Measurements from ENCODE around the gene WDFY4.

The WDFY4 gene

DNA sequence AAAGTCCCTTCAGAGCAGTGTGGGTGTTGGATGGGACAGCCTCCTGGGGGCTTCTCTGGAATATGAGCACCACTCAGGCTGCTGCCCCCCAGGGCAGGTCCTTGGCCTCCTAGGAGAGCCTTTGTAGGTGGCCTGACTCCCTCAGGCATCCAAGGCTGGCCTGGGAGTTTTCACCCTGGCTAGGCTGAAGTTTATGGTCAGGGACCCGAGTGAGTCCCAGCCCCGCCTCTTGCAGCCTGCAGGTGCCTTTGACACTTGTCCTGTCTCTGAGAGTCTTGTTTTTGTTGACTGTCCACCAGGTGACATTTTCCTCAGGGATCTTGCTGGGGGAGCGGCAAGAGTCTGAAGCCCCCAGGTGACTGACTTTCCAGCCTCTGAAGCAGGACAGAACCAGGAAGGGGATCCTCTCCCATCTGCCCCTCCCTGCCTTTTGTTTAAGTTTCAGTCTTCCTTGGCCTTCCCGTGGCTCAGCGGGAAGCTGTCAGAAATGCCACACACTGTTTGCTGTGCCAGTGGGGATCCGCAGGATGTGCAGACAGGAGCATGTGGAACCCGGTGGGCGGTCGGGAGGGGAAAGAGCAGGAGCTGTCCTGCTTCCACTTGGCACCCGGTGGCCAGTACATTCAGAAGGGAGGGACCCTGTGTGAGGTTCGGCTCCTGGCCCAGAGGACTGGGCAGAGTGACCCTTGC lies 195.5 kb downstream of the WDFY4 start:
- in situ Hi-C loops (cut with MboI; ENCODE audit: low pct_unique_long_range_greater_than_20kb, low sequenced_read_pairs): no loop called here
- no peak for DNase-seq

DNA sequence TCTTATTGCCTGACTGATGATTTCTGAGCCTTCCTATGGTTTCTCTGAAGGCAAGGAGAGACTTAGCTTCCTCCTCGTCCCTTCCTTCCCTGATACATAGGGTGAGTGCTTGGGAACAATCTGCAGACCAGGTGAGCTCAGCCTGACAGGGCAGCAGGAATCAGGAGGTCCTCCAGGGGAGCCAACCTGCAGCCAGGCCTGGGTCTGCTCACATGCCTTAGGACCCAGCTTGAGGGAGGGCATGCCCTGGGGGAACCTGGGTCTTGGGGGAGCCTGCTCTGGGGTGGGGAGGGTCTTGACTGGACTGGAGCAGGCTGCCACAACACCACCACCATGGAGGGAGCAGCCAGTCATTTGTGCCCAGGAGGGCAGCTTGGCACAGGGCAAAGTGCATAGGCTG lies 197.3 kb downstream of the WDFY4 start:
- in situ Hi-C loops (cut with MboI; ENCODE audit: low pct_unique_long_range_greater_than_20kb, low sequenced_read_pairs): no loop called here
- DNase-seq: no peak

DNA sequence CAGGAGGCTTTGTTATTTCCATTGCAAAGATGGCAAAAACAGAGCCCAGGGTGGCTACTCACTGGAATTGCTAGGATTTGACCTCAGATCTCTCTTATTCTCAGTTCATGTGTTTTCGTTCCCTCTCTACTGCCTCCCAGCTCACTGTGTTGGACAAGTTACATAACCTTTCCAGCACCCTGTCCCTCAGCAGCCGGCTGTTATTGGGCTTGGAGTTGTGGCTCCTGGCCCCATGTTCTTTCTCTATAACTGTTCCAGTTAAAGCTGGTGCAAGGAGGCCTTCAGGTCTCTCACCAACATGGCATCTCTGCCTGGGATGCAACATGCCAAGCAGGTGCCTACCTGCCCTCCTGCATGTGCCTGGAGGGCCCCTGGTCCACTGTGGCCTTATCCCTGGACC lies 198.2 kb downstream of the WDFY4 start:
- no peak for DNase-seq
- in situ Hi-C loops (cut with MboI; ENCODE audit: low pct_unique_long_range_greater_than_20kb, low sequenced_read_pairs): no loop called here

DNA sequence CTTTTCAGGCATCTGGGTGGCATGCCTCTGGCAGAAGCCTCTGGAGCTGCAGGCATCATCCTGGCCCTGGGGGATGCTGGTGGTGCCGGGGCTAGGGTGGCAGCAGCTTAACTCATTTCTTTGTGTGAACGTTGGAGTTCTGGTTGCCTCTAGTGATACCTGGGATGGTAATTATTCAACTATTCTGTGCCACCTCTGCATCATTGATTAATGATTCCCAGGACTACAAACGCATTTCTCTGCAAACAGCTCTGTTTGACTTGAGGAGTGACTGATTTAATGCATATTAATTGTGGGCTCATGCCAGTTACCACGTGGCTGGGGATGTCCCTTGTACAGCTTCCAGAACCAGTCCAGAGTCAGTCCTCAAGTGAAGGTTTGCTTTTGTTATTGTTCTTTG lies 199.0 kb downstream of the WDFY4 start:
- in situ Hi-C loops (cut with MboI; ENCODE audit: low pct_unique_long_range_greater_than_20kb, low sequenced_read_pairs): no loop called here
- DNase-seq: no peak

DNA sequence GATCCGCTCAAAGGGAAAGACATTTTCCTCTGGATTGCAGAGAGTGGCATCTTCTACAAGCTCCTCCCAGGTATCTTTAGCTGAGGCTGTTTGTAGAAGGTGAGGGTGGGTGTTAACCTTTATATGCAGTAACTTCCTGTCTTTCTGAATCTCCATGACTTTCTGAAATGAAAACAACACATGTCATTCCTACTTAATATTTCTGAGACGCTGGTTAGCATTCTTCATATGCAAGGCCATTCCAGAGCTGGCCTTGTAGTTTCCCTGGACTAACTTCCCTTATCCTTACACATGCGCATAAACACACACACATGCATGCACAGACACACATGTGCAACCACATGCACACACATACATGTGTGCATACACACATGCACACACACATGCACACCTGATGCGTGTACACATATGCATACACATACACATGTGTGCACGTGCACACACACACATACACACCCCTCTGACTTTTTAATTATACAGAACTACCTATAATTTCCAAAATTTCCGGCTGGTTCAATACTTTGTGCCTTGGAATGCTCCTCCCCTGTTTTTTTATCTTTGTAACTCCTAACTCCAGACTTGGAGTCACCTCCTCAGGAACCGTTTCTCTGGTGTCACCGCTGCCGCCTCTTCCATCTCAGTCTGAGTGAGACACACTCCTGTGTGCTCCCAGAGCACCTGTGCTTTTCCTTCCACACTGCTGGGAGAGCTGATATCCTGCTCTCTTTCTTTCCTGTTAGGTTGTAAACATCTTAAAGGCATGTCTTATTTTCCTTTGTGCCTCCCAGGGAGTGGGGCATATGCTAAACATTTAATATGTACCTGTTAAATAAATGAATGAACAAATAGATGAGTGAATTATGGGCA lies 199.7 kb downstream of the WDFY4 start:
- DNase-seq: no peak
- in situ Hi-C loops (cut with MboI; ENCODE audit: low pct_unique_long_range_greater_than_20kb, low sequenced_read_pairs): no loop called here

DNA sequence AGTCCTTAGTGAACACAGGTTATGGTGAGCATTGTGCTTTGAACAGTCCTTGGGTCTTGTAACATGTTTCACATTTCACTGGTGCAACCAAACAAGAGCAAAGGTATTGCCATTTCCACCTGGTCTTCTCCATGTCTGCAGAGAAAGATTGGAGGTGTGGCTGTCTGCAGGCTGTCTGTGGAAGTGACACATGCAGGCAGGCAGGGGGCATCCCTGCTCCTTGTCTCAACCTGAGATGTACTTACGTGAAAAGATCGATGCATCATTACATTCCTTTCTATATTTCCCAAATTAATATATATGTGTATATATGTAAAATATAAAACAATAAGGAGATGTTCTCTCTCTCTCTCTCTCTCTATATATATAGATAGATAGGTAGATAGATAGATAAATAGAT lies 200.7 kb downstream of the WDFY4 start:
- in situ Hi-C loops (cut with MboI; ENCODE audit: low pct_unique_long_range_greater_than_20kb, low sequenced_read_pairs): no loop called here
- peak; percentile 3 for DNase-seq

DNA sequence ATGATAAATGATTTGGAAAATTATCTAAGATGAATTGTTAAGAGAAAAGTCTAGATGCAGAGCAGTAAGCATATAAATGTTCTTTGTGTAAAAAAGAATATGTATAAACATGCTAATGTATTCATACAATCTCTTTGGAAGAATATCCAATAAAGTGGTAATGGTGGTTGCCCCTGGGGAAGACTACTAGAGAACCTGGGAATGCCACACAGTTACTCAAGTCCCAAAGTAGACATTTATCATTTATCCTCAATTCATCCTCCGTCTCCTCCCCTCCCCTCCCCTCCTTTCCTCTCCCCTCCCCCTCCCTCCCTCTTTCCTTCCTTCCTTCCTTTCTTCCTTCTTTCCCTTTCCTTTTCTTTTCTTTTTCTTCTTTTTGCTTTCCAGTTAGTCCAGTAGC lies 203.3 kb downstream of the WDFY4 start:
- in situ Hi-C loops (cut with MboI; ENCODE audit: low pct_unique_long_range_greater_than_20kb, low sequenced_read_pairs): no loop called here
- DNase-seq: no peak

DNA sequence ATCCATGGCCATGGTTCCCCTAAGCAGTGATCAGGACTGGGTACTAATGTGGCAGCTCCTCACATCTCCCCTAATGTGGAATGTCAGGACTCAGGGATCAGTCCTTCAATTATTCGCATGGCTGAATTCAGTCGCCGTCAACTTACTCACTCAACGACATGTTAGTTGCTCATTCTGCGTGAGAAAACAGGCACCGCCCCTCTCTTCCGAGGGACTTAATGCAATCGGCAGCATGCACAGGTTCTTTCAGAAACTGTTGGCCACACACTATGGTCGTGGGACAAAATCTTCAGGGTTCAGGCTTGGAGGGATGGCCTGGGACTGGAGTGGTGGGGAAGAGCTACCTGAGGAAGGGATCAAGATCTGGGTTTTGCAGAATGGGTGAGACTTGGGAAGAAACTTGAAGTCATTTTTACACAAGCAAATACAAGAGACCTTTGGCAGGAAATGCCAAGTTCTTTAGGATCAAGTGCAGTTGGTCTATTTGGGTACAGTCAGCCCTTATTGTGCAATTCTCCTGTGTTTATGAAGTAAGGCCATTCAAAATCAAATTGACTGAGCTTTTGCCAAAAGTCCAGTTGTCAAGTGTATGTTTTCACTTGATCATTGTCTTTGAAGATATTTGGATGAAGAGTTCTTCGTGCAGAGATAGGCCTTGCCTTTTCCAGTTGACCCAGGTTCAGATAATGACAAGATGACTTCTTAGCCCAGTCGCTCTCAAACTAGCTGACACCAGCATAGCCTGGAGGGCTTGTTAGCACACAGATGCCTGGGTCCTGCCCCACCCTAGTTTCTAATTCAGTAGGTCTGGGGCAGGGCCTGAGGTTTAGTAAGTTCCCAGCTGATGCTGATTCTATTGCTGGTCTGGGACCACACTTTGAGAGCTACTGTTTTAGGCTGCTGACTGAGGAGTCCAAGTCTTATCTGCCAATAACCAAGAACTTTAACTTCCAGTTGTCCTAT lies 206.5 kb downstream of the WDFY4 start:
- no peak for DNase-seq
- in situ Hi-C loops (cut with MboI; ENCODE audit: low pct_unique_long_range_greater_than_20kb, low sequenced_read_pairs): no loop called here

DNA sequence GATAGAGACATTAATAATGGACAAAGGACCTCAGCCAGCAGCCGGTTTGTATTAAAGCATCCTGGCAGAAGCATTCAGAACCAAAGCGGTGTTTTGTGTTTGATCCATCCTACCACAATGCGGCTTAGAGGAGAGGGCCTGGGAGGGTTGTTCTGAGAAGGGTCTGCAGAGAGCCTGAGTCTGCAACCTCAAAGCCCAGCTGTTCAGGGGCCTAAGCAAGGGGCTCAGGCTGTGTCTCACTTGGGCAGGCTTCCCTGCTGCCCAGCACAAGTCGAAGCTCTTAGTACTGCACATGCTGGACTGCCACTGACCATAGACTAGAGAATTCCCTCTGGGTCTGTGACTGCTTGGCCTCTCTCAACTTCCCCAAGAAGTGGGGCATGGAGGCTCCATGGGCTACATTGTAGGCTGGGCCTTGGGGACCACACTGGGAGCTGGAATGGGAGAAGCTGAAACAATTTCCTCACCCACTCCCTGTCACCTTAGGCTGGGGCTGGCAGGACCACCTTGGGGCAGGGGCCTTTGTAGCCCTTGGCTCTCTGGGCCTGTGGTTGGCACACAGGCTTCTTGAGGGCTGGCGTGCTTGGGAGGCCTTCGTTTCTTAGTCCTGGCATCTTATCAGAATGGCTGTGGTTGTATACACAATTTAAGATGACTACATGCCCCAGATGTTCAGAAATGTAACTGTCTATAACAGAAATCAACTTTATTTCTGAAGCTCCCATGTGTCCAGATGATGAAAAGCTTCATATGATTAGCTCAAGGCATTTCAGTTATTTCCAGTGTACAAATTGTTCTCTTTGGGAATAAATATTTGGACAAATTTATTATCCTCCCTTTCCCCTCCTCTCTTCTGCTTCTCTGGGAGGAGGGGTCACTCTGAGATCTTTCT lies 210.5 kb downstream of the WDFY4 start:
- DNase-seq: no peak
- in situ Hi-C loops (cut with MboI; ENCODE audit: low pct_unique_long_range_greater_than_20kb, low sequenced_read_pairs): no loop called here

DNA sequence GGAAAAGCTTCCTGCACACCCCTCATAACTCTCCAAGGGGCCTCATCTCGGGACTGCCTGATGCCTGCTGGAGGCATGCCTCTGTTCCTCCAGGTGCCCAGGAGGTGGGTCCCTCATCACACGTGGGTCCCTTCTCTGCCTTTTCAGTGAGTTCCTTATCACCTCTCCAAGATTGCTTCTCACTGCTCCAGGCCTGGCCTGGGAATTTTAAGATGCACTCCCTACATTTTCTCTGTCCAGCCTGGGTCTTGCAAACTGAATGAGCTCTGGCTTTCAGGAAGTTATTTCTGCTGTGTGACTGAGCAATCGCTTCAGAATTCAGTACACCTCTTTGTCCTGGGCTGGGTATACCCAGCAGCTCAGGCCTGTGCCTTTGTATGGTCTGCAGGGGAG lies 211.1 kb downstream of the WDFY4 start:
- DNase-seq: no peak
- in situ Hi-C loops (cut with MboI; ENCODE audit: low pct_unique_long_range_greater_than_20kb, low sequenced_read_pairs): no loop called here

DNA sequence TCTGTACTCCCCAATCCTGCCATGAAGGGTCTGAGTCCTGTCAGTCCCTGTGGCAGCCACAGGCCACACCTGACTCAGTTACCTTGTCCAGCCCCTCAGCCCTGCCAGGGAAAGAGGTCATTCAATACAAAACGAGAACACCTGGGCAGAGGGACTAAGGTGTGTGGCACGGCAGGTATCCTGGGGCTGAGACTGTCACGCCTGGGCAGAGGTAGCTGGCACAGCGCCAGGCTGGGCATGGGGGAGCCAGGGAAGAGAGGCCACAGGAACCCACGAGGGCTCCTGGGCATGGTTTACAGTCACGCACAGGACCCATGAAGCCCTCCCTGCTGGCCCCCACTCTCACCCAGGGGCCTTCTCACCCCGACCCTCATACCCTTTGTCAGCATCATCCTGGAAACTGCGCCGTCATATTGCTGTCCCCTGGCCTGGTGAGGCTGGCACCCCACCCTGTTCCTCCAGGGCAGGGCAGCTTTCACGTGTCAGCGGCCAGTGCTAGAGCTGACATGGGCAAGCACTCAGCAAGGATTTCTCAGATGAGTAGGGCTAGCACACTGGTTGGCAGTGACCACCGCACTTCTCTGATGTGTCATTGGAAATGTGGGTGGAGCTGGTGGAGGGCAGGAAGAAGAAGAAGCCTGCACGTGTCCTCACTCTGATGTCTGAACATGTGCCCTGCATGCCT lies 212.2 kb downstream of the WDFY4 start:
- in situ Hi-C loops (cut with MboI; ENCODE audit: low pct_unique_long_range_greater_than_20kb, low sequenced_read_pairs): no loop called here
- DNase-seq: no peak

DNA sequence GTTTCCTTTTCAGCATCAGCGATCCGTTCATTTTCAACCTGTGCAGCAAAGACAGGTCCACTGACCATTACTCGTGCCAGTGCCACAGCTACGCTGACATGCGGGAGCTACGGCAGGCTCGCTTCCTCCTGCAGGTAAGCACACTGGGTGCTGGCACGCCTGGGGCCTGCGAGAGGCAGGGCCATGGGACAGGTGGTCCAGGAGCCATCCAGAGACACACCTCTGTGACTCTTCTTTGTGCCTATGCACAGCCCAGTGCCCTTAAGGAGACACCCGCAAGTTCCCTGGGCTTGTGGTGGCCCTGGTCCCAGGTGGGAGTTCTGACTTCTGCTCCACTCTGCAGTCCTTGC lies 212.7 kb downstream of the WDFY4 start:
- no peak for DNase-seq
- in situ Hi-C loops (cut with MboI; ENCODE audit: low pct_unique_long_range_greater_than_20kb, low sequenced_read_pairs): no loop called here

DNA sequence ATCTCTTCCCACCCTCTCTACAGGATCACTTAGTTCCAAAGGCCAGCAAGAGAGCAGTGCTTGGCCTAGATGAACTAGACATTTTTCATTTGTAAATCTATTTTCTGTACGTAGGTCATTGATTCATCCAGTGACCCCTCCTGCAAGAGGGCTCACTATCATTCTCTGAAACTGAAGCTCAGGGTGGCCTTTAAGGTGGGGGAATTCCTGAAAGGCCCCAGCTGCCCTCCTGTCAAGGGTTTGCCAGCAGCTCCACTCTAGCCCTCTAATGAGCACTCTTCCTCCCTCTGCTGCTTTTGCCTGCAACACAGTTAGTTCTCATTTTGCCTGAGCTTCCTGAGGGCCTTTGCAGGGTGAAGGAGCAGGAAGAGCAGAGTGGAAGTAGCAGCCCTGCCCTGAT lies 213.8 kb downstream of the WDFY4 start:
- in situ Hi-C loops (cut with MboI; ENCODE audit: low pct_unique_long_range_greater_than_20kb, low sequenced_read_pairs): no loop called here
- DNase-seq: no peak

DNA sequence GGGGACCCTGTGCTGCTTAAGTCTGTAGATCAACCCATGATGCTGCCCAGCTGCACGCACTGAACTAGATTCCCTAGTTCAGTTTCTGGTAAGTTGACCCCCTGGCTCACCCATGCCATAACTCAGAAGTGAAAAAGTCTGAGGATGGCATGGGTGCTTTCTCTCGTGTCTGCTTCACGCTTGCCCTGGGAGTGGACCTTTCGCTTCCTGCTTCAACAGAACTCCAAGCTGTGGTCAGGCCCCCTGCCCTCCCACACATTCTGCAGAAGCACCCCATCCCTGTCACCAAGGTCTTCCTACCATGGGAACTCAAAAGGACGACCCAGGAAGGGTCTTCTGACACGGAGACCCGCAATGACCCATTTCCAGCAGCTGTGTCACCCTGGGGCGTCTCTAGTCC lies 215.1 kb downstream of the WDFY4 start:
- in situ Hi-C loops (cut with MboI; ENCODE audit: low pct_unique_long_range_greater_than_20kb, low sequenced_read_pairs): no loop called here
- DNase-seq: no peak

DNA sequence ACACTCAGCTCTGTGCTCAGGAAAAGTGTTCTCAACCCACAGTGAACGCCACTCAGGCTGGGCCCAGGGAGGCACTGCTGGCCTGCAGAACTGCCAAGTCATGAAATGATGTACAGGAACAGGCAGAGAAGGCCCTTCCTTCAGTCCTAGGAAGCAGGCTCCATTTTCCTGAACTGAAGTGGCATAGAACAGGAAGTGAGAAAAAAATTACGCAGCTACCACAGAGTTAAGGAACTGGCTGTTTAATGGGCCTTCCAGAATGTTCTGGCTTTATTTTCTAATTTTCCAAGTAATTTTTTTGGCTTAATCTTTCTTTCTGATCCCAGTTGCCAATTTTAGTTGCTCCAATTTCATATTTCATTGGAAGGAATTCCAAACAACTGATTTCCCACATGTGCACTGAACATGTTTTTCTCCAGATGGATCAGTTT lies 215.7 kb downstream of the WDFY4 start:
- DNase-seq: no peak
- in situ Hi-C loops (cut with MboI; ENCODE audit: low pct_unique_long_range_greater_than_20kb, low sequenced_read_pairs): no loop called here

DNA sequence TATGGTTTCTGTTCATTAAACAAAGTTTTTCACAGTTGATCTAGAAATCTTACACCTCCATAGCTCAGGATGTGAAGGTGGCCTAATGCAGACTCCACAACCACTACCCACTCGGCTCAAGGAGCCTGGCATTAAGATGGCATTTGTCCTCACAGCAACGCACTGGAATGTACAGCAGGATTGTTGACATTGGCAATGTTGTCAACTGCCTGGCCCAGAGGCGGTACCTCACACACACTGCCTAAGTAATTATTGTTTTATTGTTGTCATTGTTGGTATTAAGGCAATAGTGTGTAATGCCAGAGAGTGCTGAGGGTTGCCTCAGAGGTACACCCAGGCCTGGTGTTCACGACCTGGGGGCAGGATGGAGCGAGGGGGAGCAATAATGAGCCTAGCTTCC lies 216.6 kb downstream of the WDFY4 start:
- in situ Hi-C loops (cut with MboI; ENCODE audit: low pct_unique_long_range_greater_than_20kb, low sequenced_read_pairs): no loop called here
- DNase-seq: no peak

DNA sequence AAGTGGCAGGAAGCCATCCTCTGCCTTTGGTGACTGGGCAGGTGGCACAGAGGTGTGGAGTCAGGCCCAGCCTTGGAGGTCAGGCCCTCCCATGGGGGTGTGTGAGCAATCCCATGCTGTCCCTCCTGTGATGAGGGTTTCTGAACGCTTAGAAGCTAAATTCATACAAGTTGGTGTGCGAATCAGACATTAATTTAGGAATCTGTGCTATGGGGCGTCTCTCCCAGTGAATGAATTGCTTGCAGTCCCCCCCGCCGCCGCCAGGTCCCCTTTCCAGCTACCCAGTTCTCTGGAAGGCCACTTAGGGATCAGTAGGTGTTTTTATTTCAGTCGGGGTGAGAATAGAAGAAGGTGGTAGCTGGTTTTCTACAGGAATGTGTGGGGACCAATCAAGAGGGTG lies 217.4 kb downstream of the WDFY4 start:
- in situ Hi-C loops (cut with MboI; ENCODE audit: low pct_unique_long_range_greater_than_20kb, low sequenced_read_pairs): no loop called here
- DNase-seq: no peak

DNA sequence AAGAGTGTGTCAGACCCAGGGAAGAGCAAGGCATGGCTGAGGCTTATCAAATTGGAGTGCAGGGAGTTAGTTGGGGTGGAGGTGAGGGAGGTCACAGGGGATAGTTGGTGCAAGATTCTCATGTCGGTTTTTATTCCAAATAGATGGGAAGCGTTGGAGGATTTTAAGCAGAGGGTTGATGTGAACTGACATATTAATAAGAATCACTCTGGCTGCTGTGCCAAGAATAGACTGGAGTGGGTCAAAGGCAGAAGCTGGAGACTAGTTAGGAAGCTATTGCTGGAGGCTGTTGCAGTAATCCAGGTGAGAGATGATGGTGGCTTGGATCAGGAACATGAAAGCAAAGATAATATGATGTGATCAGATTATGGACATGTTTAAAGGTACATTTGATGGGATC lies 218.5 kb downstream of the WDFY4 start:
- in situ Hi-C loops (cut with MboI; ENCODE audit: low pct_unique_long_range_greater_than_20kb, low sequenced_read_pairs): no loop called here
- no peak for DNase-seq
